ENCODE data around the gene CAMKK2. TPM values are rescaled to one million over a fixed set of nuclear protein-coding genes. Genes with fewer than 3 reads are reported as not detected.

CAMKK2 gene
- polyA plus RNA-seq, 1 experiment, result 35.8 TPM

- ChIA-PET CTCF (no interaction called here), POLR2A (no interaction called here)
- DNase-seq (ENCODE audit: low read depth), result no peak
- H3K36me3 ChIP-seq (ENCODE audit: control insufficient read depth, insufficient read depth, low read length), result peaks cover 11% of the 10 kb centered on the region
- no peak overlapping the region for H3K4me3 ChIP-seq (ENCODE audit: low read depth, low read length)
- H3K27me3 ChIP-seq (ENCODE audit: control insufficient read depth, insufficient read depth, low read length), result no peaks in the 10 kb centered on the region
- TF ChIP-seq CTCF (IDR thresholded peaks at IDR 0.05; ENCODE audit: insufficient read depth, low read depth, low read length), result no peak
These were observed 59.7 kb downstream of the CAMKK2 start for GRCh38 chr12:121236776-121237175.

- ChIA-PET CTCF (interaction anchor here (1.2 kb wide), 1 partner anchor 9 kb away, joined by 3 read pairs; no protein-coding TSS in a partner anchor), POLR2A (no interaction called here)
- DNase-seq (ENCODE audit: low read depth), result no peak
- Histone ChIP-seq H3K36me3 (ENCODE audit: control insufficient read depth, insufficient read depth, low read length) (peaks cover 8% of the 10 kb centered on the region), H3K27me3 (ENCODE audit: control insufficient read depth, insufficient read depth, low read length) (no peaks in the 10 kb centered on the region), H3K4me3 (ENCODE audit: low read depth, low read length) (no peak overlapping the region)
- no peak for TF ChIP-seq CTCF (IDR thresholded peaks at IDR 0.05; ENCODE audit: insufficient read depth, low read depth, low read length)
These were observed 62.9 kb downstream of the CAMKK2 start for GRCh38 chr12:121233628-121234020.

GRCh38 chr12:121232977-121233627 is 63.4 kb downstream of the CAMKK2 start:
- Histone ChIP-seq H3K4me3 (ENCODE audit: low read depth, low read length) (no peak overlapping the region), H3K36me3 (ENCODE audit: control insufficient read depth, insufficient read depth, low read length) (peaks cover 8% of the 10 kb centered on the region), H3K27me3 (ENCODE audit: control insufficient read depth, insufficient read depth, low read length) (no peaks in the 10 kb centered on the region)
- no peak for DNase-seq (ENCODE audit: low read depth)
- CTCF ChIA-PET, result interaction anchor here (1.2 kb wide), 1 partner anchor 8 kb away, joined by 3 read pairs; no protein-coding TSS in a partner anchor
- 0 out of 2 replicates have a peak, but pooled peaks have one; percentile 3 for TF ChIP-seq CTCF (IDR thresholded peaks at IDR 0.05; ENCODE audit: insufficient read depth, low read depth, low read length)
- POLR2A ChIA-PET, result no interaction called here

GRCh38 chr12:121232163-121232562 is 64.3 kb downstream of the CAMKK2 start:
- ChIA-PET CTCF (interaction anchor here (1.6 to 2.9 kb wide), 3 partner anchors 12 to 171 kb away, joined by 4 to 21 read pairs (median 7); no protein-coding TSS in a partner anchor), POLR2A (no interaction called here)
- no peaks in the 10 kb centered on the region for H3K27me3 ChIP-seq (ENCODE audit: control insufficient read depth, insufficient read depth, low read length)
- no peak for DNase-seq (ENCODE audit: low read depth)
- peaks cover 7% of the 10 kb centered on the region; the same call in 1 of the 2 replicates for H3K36me3 ChIP-seq (ENCODE audit: control insufficient read depth, insufficient read depth, low read length)
- TF ChIP-seq CTCF (IDR thresholded peaks at IDR 0.05; ENCODE audit: insufficient read depth, low read depth, low read length), result no peak
- H3K4me3 ChIP-seq (ENCODE audit: low read depth, low read length), result no peak overlapping the region

- no peak for DNase-seq (ENCODE audit: low read depth)
- no peak for TF ChIP-seq CTCF (IDR thresholded peaks at IDR 0.05; ENCODE audit: insufficient read depth, low read depth, low read length)
- Histone ChIP-seq H3K4me3 (ENCODE audit: low read depth, low read length) (no peak overlapping the region), H3K36me3 (ENCODE audit: control insufficient read depth, insufficient read depth, low read length) (peaks cover 2% of the 10 kb centered on the region; the same call in 1 of the 2 replicates), H3K27me3 (ENCODE audit: control insufficient read depth, insufficient read depth, low read length) (no peaks in the 10 kb centered on the region)
- POLR2A ChIA-PET, result no interaction called here
- CTCF ChIA-PET, result interaction anchor here (0.6 to 2.9 kb wide), 19 partner anchors 9 to 222 kb away, joined by 3 to 28 read pairs (median 3); no protein-coding TSS in a partner anchor
These were observed 66.0 kb downstream of the CAMKK2 start for GRCh38 chr12:121230538-121230907.
